HG03066 (cell line): ENCODE measurements around the gene PRPF18.

Experiments used
- ATAC-seq: cut with Tn5 transposase; IDR thresholded peaks from one replicate; pipeline ENCODE4 v1.9.1; 2021; ENCODE audit warnings: low read depth; ENCODE audit not compliant: unreplicated experiment

PRPF18 gene

GRCh38 chr10:13597909-13598308, 11.1 kb downstream of the PRPF18 start:
- ATAC-seq = no peak

- no peak for ATAC-seq
These were observed 17.7 kb downstream of the PRPF18 start for GRCh38 chr10:13604357-13605040.

- no peak for ATAC-seq
These were observed 21.6 kb downstream of the PRPF18 start for GRCh38 chr10:13608246-13608853.

- no peak for ATAC-seq
These were observed 26.0 kb downstream of the PRPF18 start for GRCh38 chr10:13612654-13613373.

GRCh38 chr10:13613519-13613918, 26.8 kb downstream of the PRPF18 start:
- ATAC-seq = no peak

- no peak for ATAC-seq
These were observed 28.0 kb downstream of the PRPF18 start for GRCh38 chr10:13614530-13615332.

- ATAC-seq = no peak
These were observed 29.0 kb downstream of the PRPF18 start for GRCh38 chr10:13615650-13616300.

GRCh38 chr10:13617116-13617515, 30.4 kb downstream of the PRPF18 start:
- ATAC-seq = no peak

GRCh38 chr10:13621931-13622330, 35.2 kb downstream of the PRPF18 start:
- no peak for ATAC-seq

- ATAC-seq = no peak
These were observed 37.9 kb downstream of the PRPF18 start for GRCh38 chr10:13624630-13625029.

GRCh38 chr10:13627459-13628310, 40.9 kb downstream of the PRPF18 start:
- no peak for ATAC-seq

- no peak for ATAC-seq
These were observed 41.9 kb downstream of the PRPF18 start for GRCh38 chr10:13628661-13629060.

- no peak for ATAC-seq
These were observed 42.4 kb downstream of the PRPF18 start for GRCh38 chr10:13629116-13629515.

- no peak for ATAC-seq
These were observed 43.5 kb downstream of the PRPF18 start for GRCh38 chr10:13630231-13630630.

- ATAC-seq = no peak
These were observed 44.8 kb downstream of the PRPF18 start for GRCh38 chr10:13631594-13631993.

GRCh38 chr10:13632440-13632839, 45.7 kb downstream of the PRPF18 start:
- ATAC-seq = no peak

- no peak for ATAC-seq
These were observed 46.2 kb downstream of the PRPF18 start for GRCh38 chr10:13632884-13633440.

GRCh38 chr10:13633689-13634088, 46.9 kb downstream of the PRPF18 start:
- no peak for ATAC-seq

GRCh38 chr10:13634207-13634606, 47.4 kb downstream of the PRPF18 start:
- no peak for ATAC-seq
